GF-D8 (cell line): ENCODE results near the gene FN1.

Experiments
- DNase-seq: peaks from one replicate; lab custom pipeline; 2025; lab: John Stamatoyannopoulos, UW

The FN1 gene

DNA sequence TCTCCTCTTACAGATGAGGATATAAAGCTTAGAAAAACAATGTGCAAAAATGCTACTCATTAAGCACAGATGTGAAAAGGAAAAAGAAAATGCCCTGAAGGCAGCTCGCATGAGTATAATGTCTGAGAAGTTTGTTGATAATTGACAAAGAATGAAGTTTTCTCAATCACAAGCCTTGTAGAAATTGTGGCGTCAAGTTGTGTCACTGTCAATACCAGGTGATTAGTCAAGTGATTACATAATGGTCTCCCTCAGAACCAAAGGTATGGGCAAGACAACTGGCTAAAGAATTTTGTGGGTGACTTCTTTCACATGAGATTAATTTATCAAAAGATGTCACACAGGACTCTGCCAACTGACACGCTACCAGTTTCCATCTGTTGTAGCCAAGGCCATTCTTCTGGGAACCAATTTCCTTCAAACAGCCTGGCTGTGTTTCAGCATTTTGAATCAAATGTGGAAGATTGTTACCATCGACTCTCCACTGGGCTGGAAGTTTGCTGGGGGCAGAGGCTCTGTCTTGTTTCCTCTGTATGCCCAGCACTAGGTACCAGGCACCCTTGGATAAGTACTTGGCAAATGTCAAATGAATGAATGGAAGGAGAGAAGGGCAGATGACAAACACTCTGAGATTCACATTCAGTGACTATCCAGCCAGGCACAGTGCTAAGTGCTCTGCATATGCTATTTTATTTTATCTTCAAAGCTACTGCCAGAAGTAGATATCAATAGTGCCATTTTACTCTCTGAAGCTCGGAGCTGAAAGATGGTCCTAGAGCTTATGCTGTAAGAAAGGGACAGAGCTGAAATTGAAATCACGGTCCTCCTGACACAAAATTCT, 5.9 kb upstream of the FN1 start:
- no peak for DNase-seq

- DNase-seq: no peak
Measured at GRCh38 chr2:215439980-215440512, 4.2 kb upstream of the FN1 start.

DNA sequence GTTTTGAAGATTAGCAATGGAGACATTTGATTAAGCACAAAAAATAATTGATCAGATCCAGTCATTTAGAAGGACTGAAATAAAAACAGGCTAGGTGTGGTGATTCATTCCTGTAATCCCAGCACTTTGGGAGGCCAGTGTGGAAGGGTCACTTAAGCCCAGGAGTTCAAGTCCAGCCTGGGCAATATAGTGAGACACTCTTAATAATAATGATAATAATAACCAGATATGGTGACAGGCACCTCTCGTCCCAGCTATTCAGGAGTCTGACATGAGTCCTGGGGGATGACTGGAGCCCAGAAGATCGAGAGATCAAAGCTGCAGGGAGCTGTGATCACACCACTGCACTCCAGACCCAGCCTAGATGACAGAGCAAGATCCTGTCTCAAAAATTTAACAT, 3.5 kb upstream of the FN1 start:
- DNase-seq: no peak

DNA sequence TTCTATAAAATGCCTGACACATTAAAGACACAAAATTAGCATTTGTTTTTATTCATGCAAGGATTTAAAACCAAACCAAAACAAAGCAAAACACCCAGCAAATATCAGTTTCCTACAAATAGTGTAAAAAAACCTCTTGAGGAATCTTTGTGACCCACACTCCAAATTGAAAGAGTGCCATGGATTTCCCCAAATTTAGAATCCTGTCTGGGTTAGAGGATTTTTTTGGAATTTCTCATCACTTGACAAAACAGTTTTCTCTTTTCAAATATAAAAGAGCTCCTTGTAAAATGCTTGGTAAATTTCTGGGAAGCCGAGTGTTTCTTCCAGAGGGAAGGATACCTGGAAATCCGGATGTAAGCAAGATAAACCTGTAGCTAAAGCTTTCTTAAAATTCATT, 1.7 kb upstream of the FN1 start:
- DNase-seq: no peak

DNA sequence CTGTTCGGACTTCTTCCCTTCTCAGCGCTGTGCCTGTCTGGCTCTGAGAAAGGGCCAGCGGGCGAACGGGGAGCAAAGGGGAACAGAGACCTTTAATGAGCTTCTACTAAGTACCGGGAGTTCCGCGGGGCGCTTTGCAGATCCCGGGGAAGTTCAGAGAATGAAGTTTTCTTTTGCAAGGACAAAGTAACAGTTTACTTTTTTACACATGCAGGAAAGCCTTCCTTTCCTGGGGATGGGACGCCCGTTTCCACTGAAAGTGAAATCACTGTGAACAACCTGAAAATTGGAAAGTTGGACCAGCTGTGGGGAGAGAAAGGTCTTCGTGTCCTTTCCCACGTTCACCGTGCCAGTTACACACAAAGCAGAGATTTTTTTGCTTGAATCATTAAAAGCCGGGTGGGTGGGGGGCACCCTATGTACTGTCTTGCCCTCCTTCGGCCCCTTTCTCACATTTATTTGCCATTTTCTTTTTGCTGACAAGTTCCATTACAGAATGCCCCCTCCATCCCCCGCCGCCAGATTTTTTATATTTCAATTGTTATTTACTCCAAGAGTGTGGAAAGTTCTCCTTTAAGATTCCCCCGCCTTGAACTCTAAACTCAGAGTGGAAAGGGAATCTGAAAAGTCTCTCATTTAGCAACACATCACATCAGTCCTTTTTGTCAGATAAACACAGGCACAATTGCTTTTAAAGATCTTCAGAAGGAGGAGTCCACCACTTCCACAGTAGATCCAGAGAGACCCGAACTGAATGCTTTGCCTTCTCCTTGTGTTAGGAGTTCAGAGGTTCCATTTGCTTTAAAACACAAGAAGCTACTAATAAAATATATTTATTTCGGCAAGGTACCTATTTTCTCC, 1.1 kb upstream of the FN1 start:
- no peak for DNase-seq

- DNase-seq: no peak
Measured at GRCh38 chr2:215435280-215435869, 493 bp downstream of the FN1 start.

- DNase-seq: no peak
Measured at GRCh38 chr2:215434447-215435279, 1.2 kb downstream of the FN1 start.

DNA sequence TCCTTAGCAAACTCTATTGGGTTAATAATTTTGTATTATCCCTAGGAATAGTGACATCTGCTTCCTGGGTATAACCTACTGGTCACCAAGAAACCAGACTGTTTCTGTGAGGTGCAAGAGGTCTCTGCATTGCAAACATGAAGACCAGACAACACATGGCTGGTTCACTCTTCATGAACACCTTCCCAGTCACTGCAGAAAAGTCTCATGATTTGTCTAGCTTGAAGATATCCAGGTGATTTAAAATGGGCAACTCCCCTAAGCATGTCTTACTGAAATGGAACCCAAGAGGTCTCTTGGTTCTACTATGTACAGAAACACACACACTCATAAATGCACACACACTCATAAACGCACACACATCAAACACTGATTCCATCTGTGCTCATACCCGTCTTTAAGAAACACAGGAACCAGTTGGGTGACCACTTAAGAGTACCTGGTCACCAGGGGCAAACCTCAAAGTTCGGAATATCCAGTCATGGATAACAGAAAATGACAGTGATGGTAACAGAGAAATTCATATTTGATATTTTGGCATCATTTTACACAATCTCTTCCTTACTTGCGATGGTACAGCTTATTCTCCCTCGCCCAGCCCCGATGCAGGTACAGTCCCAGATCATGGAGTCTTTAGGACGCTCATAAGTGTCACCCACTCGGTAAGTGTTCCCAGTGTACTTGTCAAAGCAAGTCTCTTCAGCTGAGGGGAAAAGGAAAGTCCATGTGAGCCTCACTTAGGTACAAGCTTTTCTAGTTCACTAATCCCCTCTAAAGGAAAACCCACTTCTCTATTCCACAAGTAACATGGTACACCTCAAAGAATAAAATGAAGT, 2.9 kb downstream of the FN1 start:
- DNase-seq: no peak

DNA sequence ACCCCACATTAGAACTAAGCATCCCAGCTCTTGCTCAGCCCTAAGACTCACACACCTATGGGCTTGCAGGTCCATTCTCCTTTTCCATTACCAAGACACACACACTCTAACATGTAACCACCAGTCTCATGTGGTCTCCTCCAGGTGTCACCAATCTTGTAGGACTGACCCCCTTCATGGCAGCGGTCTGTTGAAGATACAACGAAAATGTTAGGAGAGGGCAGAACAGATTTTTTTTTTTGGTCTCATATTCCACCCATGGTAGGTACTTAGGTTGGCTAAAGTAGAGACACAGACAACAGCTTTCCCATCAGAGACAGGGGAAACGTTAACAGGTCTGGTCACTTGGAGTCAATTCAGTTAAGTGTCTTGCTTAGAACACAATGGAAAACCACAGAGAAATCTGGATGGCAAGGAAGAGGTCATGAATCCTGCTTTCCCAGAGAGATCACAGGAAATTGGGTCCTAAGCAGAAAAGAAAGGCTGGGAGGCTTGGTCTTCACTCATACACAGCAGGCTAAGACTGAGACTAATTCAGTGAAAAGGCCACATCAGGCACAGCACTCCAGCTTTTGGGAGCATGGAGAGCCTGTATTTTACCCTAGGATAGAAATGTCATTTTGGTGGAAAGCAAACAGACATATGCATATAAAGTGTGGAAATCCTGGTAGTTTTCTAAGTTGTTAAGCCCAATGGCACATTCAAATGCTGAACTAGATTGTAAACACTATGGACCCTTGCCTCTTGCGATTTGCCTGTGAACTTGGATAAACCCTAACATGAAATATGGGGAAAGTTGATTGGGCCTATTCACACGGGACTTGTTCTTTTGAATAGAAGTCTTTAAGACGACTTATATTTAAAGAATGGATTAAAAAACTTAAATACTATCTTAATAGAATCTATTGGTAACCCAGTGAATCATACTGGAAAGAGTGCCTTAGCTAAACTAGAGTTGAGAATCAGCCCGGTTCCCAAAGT, 3.8 kb downstream of the FN1 start:
- no peak for DNase-seq

DNA sequence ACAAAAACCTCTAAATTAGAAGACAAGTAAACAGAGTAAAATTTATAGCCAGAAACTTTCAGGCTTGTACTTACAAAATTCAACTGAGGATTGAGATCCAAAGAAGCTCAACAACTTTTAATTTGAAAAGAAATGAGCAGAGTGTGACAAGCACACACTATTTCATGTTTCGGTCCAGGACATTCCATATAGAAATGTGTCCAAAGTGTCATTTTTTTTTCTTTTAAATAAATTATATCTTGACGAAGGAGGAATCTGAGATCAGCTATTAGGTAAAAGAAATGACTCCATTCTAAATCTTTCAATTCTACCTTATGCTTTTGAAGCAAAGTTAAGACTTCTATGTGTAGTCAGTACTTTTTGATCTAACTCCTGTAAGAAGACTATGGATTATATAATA, 4.6 kb downstream of the FN1 start:
- DNase-seq: no peak

DNA sequence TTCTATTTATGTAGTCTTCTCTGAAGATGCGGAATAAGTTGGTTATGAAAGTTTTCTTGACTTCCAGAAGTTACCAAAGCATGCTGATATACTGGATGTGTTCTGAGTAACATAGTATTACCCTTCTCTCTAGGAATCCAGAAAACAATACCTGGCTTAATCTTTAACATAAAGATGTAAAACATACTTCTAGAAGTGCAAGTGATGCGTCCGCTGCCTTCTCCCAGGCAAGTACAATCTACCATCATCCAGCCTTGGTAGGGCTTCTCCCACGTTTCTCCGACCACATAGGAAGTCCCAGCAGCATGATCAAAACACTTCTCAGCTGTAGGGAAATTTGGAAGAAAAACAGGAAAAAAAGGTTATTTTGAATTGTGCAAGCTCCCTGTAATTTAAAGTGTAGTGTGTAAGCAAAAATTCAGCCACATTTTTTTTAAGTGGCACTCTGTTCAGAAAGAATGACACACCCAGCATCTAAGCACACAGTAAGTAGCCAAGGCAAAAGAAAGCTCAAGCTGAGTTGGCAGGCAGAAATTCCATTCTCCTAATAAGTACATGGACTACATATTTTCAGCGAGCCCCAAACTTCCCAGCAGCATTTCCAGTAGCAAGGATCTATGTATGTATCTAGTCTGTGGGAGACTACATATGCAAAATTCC, 5.2 kb downstream of the FN1 start:
- no peak for DNase-seq

- no peak for DNase-seq
Measured at GRCh38 chr2:215429424-215429823, 6.4 kb downstream of the FN1 start.

GRCh38 chr2:215428060-215428910, 7.6 kb downstream of the FN1 start:
- no peak for DNase-seq

GRCh38 chr2:215427585-215427984, 8.3 kb downstream of the FN1 start:
- no peak for DNase-seq

- no peak for DNase-seq
Measured at GRCh38 chr2:215425021-215425782, 10.7 kb downstream of the FN1 start.

DNA sequence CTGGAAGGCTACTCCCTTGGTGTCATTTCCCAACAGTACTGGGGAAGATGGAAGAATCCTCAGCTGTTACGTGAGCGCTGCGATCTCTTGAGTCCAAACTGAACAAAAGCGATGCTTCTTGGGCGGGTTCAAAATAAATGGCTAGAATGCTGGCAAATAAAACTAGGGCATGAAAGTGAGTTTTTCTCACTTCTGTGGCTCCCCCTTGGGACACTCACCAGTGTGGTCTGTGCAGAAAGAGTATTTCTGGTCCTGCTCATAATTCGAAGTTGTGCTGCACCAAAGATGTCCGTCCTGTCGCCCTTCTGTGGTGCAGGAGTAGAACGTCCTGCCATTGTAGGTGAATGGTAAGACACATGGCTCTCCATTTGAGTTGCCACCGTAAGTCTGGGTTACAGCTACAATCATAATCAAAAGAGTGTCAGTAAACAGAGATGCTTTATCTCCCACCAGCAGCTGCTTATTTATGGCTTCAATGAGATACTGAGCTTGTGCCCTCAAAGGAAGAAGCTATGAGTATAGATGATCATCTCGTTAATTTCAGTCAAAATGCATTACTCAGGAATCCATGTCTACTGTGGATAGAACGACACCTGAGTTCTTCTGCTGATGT, 11.8 kb downstream of the FN1 start:
- no peak for DNase-seq

- no peak for DNase-seq
Measured at GRCh38 chr2:215423234-215423633, 12.6 kb downstream of the FN1 start.
